ENCODE measurements around the gene BBX.

The BBX gene

DNA sequence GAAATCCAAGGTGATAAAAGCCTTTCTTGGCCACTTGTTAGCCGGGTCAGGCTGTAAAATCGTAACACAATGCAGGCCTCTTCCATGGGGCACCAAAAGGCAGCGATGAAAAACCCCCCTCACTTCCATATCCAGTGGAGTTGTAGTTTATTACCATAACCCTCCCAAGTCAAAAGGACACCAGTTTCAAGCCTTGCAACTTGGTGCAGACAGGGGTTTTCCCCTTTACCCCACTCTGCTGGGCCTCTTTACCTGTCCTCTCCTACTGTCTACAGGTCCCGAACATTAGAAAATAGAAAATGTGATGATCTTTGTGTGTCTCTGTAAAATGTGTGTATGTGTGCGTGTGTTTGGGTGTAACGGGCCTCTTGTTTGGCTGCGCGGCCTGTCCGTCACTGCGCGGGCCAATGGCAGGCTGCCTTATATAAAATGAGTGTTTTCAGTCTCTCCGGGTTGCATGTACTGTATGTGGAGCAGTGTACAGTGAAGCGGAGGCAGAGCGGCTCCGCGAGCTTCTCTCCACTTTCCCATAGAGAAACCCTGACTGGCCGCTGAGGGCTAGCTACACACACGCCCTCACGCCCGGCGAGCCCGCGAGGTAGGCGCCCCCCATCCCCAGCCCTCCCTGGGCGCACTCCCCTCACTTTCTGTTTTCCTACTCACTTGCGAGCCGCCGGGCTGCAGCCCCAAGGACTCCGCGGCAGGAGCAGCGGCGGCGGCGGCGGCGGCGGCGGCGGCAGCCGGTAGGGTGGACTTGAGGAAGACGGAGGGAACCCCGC lies at the start of gene BBX:
TSS of gene BBX (plus strand) at position 453 of the 779 bp plus-strand sequence. CDS start 187,499 bp downstream, outside the sequence.
- Mint-ChIP-seq H3K27me3 (no peaks in the 10 kb centered on the region), H3K36me3 (ENCODE audit: low read depth) (peaks cover 23% of the 10 kb centered on the region), H3K27ac (peak within 1 kb of the TSS; percentile 98), H3K4me3 (peak within 1 kb of the TSS; percentile 96), H3K4me1 (ENCODE audit: low read depth) (peaks cover 25% of the 10 kb centered on the region), H3K9me3 (no peaks in the 10 kb centered on the region)
- peak; percentile 98 for DNase-seq

- DNase-seq: no peak
- peaks cover 11% of the 10 kb centered on the region for H3K9me3 Mint-ChIP-seq
- no peaks in the 10 kb centered on the region for H3K36me3 Mint-ChIP-seq (ENCODE audit: low read depth)
- peaks cover 31% of the 10 kb centered on the region for H3K27me3 Mint-ChIP-seq
- no peak overlapping the region for H3K4me3 Mint-ChIP-seq
- H3K4me1 Mint-ChIP-seq (ENCODE audit: low read depth): no peaks in the 10 kb centered on the region
- H3K27ac Mint-ChIP-seq: no peak overlapping the region
These were observed 46.3 kb upstream of the BBX start for GRCh38 chr3:107476462-107476861.

DNA sequence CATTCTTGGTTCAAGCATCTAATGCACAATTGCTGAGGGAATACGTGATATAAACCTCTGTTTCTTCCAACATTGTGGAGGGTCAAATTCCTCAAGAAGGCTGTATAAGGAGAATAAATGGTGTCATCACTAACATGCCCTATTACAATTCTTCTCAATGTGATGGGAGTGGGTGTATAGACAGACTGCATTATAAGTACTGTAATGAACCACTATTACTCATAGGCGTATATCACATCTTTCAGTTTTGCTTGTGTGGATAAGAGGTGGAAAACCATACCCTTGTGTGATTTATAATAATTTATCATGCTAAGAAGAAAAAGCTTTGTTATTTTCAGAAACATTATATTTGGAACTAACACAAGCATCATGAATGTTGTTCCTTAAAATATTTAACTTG lies 35.3 kb upstream of the BBX start:
- Mint-ChIP-seq H3K36me3 (ENCODE audit: low read depth) (no peaks in the 10 kb centered on the region), H3K27me3 (no peaks in the 10 kb centered on the region), H3K4me3 (no peak overlapping the region), H3K4me1 (ENCODE audit: low read depth) (peaks cover 4% of the 10 kb centered on the region), H3K9me3 (no peaks in the 10 kb centered on the region), H3K27ac (no peak overlapping the region)
- DNase-seq: no peak

DNA sequence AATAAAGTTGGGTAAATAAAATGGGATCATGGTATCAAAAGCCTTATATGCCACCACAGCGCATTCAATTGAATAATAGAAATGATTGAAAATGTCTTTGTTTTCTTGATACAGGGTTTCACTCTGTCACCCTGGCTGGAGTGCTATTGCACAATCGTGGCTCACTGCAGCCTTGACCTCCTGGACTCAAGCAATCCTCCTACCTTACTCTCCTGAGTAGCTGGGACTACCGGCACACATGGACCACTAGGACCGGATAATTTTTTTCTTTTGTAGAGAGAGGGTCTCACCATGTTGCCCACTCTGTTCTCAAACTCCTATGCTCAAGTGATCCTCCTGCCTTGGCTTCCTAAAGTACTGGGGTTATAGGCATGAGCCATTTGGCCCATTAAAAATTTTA lies 33.8 kb upstream of the BBX start:
- Mint-ChIP-seq H3K36me3 (ENCODE audit: low read depth) (no peaks in the 10 kb centered on the region), H3K27ac (no peak overlapping the region), H3K4me3 (no peak overlapping the region), H3K9me3 (no peaks in the 10 kb centered on the region), H3K27me3 (no peaks in the 10 kb centered on the region), H3K4me1 (ENCODE audit: low read depth) (peaks cover 4% of the 10 kb centered on the region)
- DNase-seq: no peak

DNA sequence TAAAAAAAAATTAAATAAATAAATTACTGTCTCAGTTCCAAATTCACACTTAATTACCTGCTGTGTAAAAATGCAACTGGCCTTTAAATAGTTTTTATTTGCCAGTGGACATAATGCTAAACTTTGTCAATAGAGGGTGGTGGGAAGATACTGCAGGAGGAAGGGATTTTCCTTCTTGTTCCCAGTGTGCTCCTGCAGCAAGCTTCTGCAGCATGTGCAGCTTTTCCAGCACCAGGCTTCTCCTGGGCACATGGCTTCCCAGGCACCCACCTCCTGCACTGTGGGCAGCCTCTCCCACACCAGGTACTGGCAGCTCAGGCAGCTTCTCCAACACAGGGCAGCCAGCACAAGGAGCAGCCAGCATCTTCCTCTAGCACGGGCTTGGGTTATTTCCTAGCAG lies 29.6 kb upstream of the BBX start:
- Mint-ChIP-seq H3K27ac (no peak overlapping the region), H3K27me3 (no peaks in the 10 kb centered on the region), H3K4me3 (no peak overlapping the region), H3K9me3 (no peaks in the 10 kb centered on the region), H3K36me3 (ENCODE audit: low read depth) (no peaks in the 10 kb centered on the region), H3K4me1 (ENCODE audit: low read depth) (peaks cover 4% of the 10 kb centered on the region)
- no peak for DNase-seq

DNA sequence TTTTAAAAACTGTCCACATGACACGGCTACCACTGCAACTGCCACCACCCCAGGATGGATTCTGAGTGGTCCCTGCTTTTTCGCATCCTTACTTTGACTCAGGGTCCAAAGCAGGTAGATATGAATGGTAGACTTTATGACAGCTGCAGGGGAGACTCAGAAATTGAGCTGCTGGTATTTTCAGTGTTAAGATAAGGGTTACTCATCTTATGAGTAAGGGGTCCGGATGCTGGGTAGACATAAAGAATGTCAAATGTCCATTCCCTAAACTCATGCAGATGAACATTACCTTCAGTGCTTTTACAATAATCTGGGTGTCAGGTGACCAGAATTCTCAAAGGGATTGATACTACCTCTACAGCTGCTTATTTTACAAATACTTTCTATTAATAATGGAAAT lies 25.9 kb upstream of the BBX start:
- Mint-ChIP-seq H3K4me3 (no peak overlapping the region), H3K27ac (no peak overlapping the region), H3K4me1 (ENCODE audit: low read depth) (peaks cover 4% of the 10 kb centered on the region), H3K27me3 (no peaks in the 10 kb centered on the region), H3K36me3 (ENCODE audit: low read depth) (no peaks in the 10 kb centered on the region), H3K9me3 (no peaks in the 10 kb centered on the region)
- DNase-seq: no peak

GRCh38 chr3:107498646-107499045 lies 24.1 kb upstream of the BBX start:
- no peak overlapping the region for H3K27ac Mint-ChIP-seq
- no peaks in the 10 kb centered on the region for H3K9me3 Mint-ChIP-seq
- H3K4me1 Mint-ChIP-seq (ENCODE audit: low read depth): peaks cover 4% of the 10 kb centered on the region
- H3K36me3 Mint-ChIP-seq (ENCODE audit: low read depth): no peaks in the 10 kb centered on the region
- no peaks in the 10 kb centered on the region for H3K27me3 Mint-ChIP-seq
- no peak for DNase-seq
- H3K4me3 Mint-ChIP-seq: no peak overlapping the region

GRCh38 chr3:107506458-107506857 lies 16.3 kb upstream of the BBX start:
- Mint-ChIP-seq H3K4me1 (ENCODE audit: low read depth) (no peaks in the 10 kb centered on the region), H3K9me3 (no peaks in the 10 kb centered on the region), H3K36me3 (ENCODE audit: low read depth) (no peaks in the 10 kb centered on the region), H3K4me3 (no peak overlapping the region), H3K27me3 (peaks cover 7% of the 10 kb centered on the region), H3K27ac (no peak overlapping the region)
- DNase-seq: no peak

- Mint-ChIP-seq H3K4me1 (ENCODE audit: low read depth) (no peaks in the 10 kb centered on the region), H3K27me3 (peaks cover 7% of the 10 kb centered on the region), H3K27ac (no peak overlapping the region), H3K36me3 (ENCODE audit: low read depth) (no peaks in the 10 kb centered on the region), H3K9me3 (no peaks in the 10 kb centered on the region), H3K4me3 (no peak overlapping the region)
- no peak for DNase-seq
These were observed 14.4 kb upstream of the BBX start for GRCh38 chr3:107508331-107508730.

DNA sequence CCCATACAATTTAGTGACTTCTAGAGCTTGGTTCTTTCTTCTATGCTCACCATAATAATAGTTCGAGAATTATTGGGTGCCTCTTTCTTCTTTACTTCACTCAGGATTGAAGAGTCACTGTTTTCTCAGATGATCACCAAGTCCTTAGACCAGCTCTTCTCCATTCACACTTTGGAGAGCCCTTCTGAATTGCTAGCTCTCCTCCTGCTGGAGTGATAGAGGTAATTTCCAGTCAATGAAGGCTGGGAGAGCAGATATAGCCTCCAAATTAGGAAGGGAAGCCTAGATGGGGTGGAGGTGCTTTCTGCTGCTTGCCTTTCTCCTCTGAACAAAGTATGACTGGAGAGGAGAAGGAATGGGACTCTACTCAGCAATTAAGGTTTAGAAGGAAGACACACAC lies 10.7 kb upstream of the BBX start:
- DNase-seq: no peak
- no peaks in the 10 kb centered on the region for H3K36me3 Mint-ChIP-seq (ENCODE audit: low read depth)
- no peaks in the 10 kb centered on the region for H3K9me3 Mint-ChIP-seq
- H3K27me3 Mint-ChIP-seq: peaks cover 12% of the 10 kb centered on the region
- no peak overlapping the region for H3K4me3 Mint-ChIP-seq
- H3K27ac Mint-ChIP-seq: no peak overlapping the region
- no peaks in the 10 kb centered on the region for H3K4me1 Mint-ChIP-seq (ENCODE audit: low read depth)

GRCh38 chr3:107514453-107514852 lies 8.3 kb upstream of the BBX start:
- Mint-ChIP-seq H3K4me1 (ENCODE audit: low read depth) (no peaks in the 10 kb centered on the region), H3K4me3 (no peak overlapping the region), H3K27ac (no peak overlapping the region), H3K27me3 (peaks cover 8% of the 10 kb centered on the region), H3K9me3 (no peaks in the 10 kb centered on the region), H3K36me3 (ENCODE audit: low read depth) (no peaks in the 10 kb centered on the region)
- DNase-seq: no peak

GRCh38 chr3:107516475-107516874 lies 6.3 kb upstream of the BBX start:
- no peak overlapping the region for H3K27ac Mint-ChIP-seq
- no peak overlapping the region for H3K4me3 Mint-ChIP-seq
- no peaks in the 10 kb centered on the region for H3K9me3 Mint-ChIP-seq

GRCh38 chr3:107520535-107520934 lies 2.2 kb upstream of the BBX start:
- H3K4me1 Mint-ChIP-seq (ENCODE audit: low read depth): peaks cover 7% of the 10 kb centered on the region
- no peak overlapping the region for H3K4me3 Mint-ChIP-seq
- H3K9me3 Mint-ChIP-seq: no peaks in the 10 kb centered on the region
- peaks cover 10% of the 10 kb centered on the region for H3K36me3 Mint-ChIP-seq (ENCODE audit: low read depth)
- no peak for DNase-seq
- no peak overlapping the region for H3K27ac Mint-ChIP-seq
- H3K27me3 Mint-ChIP-seq: peaks cover 5% of the 10 kb centered on the region

More at GRCh38 chr3:107516475-107516874, 6.3 kb upstream of the BBX start:
- no peak for DNase-seq
- H3K4me1 Mint-ChIP-seq (ENCODE audit: low read depth): no peaks in the 10 kb centered on the region
- H3K36me3 Mint-ChIP-seq (ENCODE audit: low read depth): no peaks in the 10 kb centered on the region
- H3K27me3 Mint-ChIP-seq: peaks cover 5% of the 10 kb centered on the region

DNA sequence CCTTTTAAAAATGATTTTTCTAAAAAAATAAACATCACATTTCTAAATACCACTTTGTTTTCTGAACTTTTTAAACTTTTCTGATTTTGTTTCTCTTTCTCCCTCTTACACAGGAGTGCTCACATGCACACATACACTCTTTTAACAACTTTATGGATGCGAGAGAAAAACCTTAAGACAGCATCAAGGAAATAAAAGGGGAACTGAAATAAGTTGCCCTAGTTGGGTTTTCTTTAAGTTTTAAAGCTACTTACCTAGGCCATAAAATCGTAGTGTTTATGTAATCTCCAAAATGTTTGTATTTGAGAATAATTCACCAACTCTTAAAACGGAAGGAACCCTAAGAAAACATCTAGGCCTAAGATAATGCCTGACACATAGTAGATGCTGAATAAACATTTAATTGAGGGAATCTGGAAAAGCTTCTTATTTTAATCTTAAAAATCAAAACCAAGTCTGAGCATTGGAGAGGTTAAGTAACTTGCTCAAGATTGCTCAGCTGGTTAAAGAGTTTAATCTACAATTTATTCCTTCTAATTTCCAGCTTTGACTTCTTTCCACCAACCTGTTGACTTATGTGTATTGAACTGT lies 1.2 kb upstream of the BBX start:
- no peak for DNase-seq
- no peak overlapping the region for H3K4me3 Mint-ChIP-seq
- H3K4me1 Mint-ChIP-seq (ENCODE audit: low read depth): peaks cover 14% of the 10 kb centered on the region
- peaks cover 13% of the 10 kb centered on the region for H3K36me3 Mint-ChIP-seq (ENCODE audit: low read depth)
- H3K9me3 Mint-ChIP-seq: no peaks in the 10 kb centered on the region
- H3K27ac Mint-ChIP-seq: no peak overlapping the region
- H3K27me3 Mint-ChIP-seq: peaks cover 5% of the 10 kb centered on the region

DNA sequence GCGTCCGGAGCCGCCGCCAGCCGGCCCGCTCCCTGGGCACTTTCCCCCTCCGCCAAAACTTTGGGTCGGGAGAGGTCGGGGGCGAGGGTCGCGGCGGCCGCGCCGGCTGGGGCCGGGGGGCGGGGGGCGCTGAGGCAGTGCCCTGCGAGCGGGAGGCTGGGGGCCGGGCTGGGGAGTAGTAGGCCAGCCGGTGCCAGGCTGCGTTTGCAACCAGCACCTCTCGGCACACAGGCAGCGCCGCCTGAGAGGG lies 452 bp downstream of the BBX start:
- Mint-ChIP-seq H3K27ac (peak overlapping the region; percentile 98), H3K4me3 (peak overlapping the region; percentile 96), H3K36me3 (ENCODE audit: low read depth) (peaks cover 28% of the 10 kb centered on the region), H3K9me3 (no peaks in the 10 kb centered on the region), H3K4me1 (ENCODE audit: low read depth) (peaks cover 29% of the 10 kb centered on the region), H3K27me3 (no peaks in the 10 kb centered on the region)
- DNase-seq: no peak
